Ammon's horn (tissue), 1 donor: ENCODE results near the gene ZNF432.
"Not testable (repeated sequence)": the region's sequence is repeated elsewhere in the genome, so short reads cannot be mapped to it uniquely, and the experiment has no call there.

ENCODE experiments used
- DNase-seq: peaks from one replicate; pipeline ENCODE4 v3.0.0-alpha.2; 2016; ENCODE audit warnings: low spot score

Gene ZNF432

GRCh38 chr19:52048555-52049501, at the start of gene ZNF432:
TSS of gene ZNF432 (minus strand) at chr19:52048838. CDS start at chr19:52046868, 1,970 bp downstream.
- DNase-seq, result peak; percentile 96

GRCh38 chr19:52096416-52096815, 47.8 kb upstream of the ZNF432 start:
- DNase-seq, result not testable (repeated sequence)

GRCh38 chr19:52095172-52096014, 46.8 kb upstream of the ZNF432 start, which contains the start of gene ZNF841:
TSS of gene ZNF841 (minus strand) at chr19:52095765. CDS start at chr19:52084801, 10,964 bp downstream.
- DNase-seq, result peak; percentile 96

- no peak for DNase-seq
Measured at GRCh38 chr19:52094526-52095130, 46.0 kb upstream of the ZNF432 start.

- DNase-seq, result no peak
Measured at GRCh38 chr19:52086481-52086880, 37.8 kb upstream of the ZNF432 start.

- DNase-seq, result no peak
Measured at GRCh38 chr19:52070496-52070895, 21.9 kb upstream of the ZNF432 start.

GRCh38 chr19:52069653-52070052, 21.0 kb upstream of the ZNF432 start:
- DNase-seq, result no peak

- no peak for DNase-seq
Measured at GRCh38 chr19:52066258-52066863, 17.7 kb upstream of the ZNF432 start.

GRCh38 chr19:52065399-52065798, 16.8 kb upstream of the ZNF432 start:
- DNase-seq, result no peak

- DNase-seq, result not testable (repeated sequence)
Measured at GRCh38 chr19:52056480-52056879, 7.8 kb upstream of the ZNF432 start.

- DNase-seq, result not testable (repeated sequence)
Measured at GRCh38 chr19:52051736-52052135, 3.1 kb upstream of the ZNF432 start.

GRCh38 chr19:52039169-52039568, 9.5 kb downstream of the ZNF432 start:
- DNase-seq, result no peak

- no peak for DNase-seq
Measured at GRCh38 chr19:52034051-52034728, 14.4 kb downstream of the ZNF432 start.

GRCh38 chr19:52028780-52029123, 19.9 kb downstream of the ZNF432 start:
- no peak for DNase-seq

- DNase-seq, result peak; percentile 90
Measured at GRCh38 chr19:52028027-52028779, 20.4 kb downstream of the ZNF432 start, which contains the start of gene ZNF614. TSS of gene ZNF614 (minus strand) at chr19:52028379. CDS start at chr19:52025745, 2,634 bp downstream.

GRCh38 chr19:52026255-52026990, 22.2 kb downstream of the ZNF432 start:
- DNase-seq, result not testable (repeated sequence)

- not testable (repeated sequence) for DNase-seq
Measured at GRCh38 chr19:52024478-52024877, 24.2 kb downstream of the ZNF432 start.

- DNase-seq, result no peak
Measured at GRCh38 chr19:52022193-52022592, 26.4 kb downstream of the ZNF432 start.

- no peak for DNase-seq
Measured at GRCh38 chr19:52020506-52020905, 28.1 kb downstream of the ZNF432 start.

- DNase-seq, result no peak
Measured at GRCh38 chr19:52010674-52011073, 38.0 kb downstream of the ZNF432 start.
